Hepatocyte (in vitro differentiated cells): Measurements from ENCODE around the gene PRR12. TPM values are rescaled to one million over a fixed set of nuclear protein-coding genes. Genes with fewer than 3 reads are reported as not detected.
A peak's percentile ranks its signal among the peaks of the same experiment; 100 is the strongest.

Experiments used
- DNase-seq: peaks from one replicate; pipeline ENCODE4 v3.0.0-alpha.2; 2016; ENCODE audit warnings: low spot score
- H2AFZ ChIP-seq: fragments of 200-600 bp; sonication (generic); 2 replicates; pipeline ENCODE4 v1.6.0; 2016; ENCODE audit warnings: antibody characterized with exemption, mild to moderate bottlenecking
- H3K27ac ChIP-seq: fragments of 200-600 bp; sonication (generic); 2 replicates; pipeline ENCODE4 v1.5.1; 2016; ENCODE audit warnings: mild to moderate bottlenecking
- H3K27me3 ChIP-seq: fragments of 200-600 bp; sonication (generic); 2 replicates; pipeline ENCODE4 v1.6.1; 2016
- H3K36me3 ChIP-seq: fragments of 200-600 bp; sonication (generic); replicated peaks from 2 replicates; pipeline ENCODE4 v1.5.1; 2016; ENCODE audit warnings: low read depth; ENCODE audit not compliant: insufficient read depth
- H3K4me1 ChIP-seq: fragments of 200-600 bp; sonication (generic); 2 replicates; pipeline ENCODE4 v1.5.1; 2016; ENCODE audit warnings: mild to moderate bottlenecking, moderate library complexity; ENCODE audit not compliant: insufficient read depth
- H3K4me2 ChIP-seq: fragments of 200-600 bp; sonication (generic); 2 replicates; pipeline ENCODE4 v1.6.0; 2016
- H3K4me3 ChIP-seq: fragments of 200-600 bp; sonication (generic); 2 replicates; pipeline ENCODE4 v1.5.1; 2016; ENCODE audit warnings: mild to moderate bottlenecking
- H3K79me2 ChIP-seq: fragments of 200-600 bp; sonication (generic); 2 replicates; pipeline ENCODE4 v1.6.0; 2017; ENCODE audit warnings: mild to moderate bottlenecking
- H3K9me2 ChIP-seq: fragments of 200-600 bp; sonication (generic); replicated peaks from 2 replicates; pipeline ENCODE4 v1.6.0; 2017; ENCODE audit warnings: mild to moderate bottlenecking; ENCODE audit not compliant: insufficient read depth
- H3K9me3 ChIP-seq: fragments of 200-600 bp; sonication (generic); 2 replicates; pipeline ENCODE4 v1.5.1; 2016; ENCODE audit warnings: low read depth, mild to moderate bottlenecking
- H4K20me1 ChIP-seq: fragments of 200-600 bp; sonication (generic); 2 replicates; pipeline ENCODE4 v1.6.0; 2016; ENCODE audit warnings: mild to moderate bottlenecking; ENCODE audit not compliant: insufficient read depth, poor library complexity, severe bottlenecking
- CTCF ChIP-seq: fragments of 200-600 bp; sonication (generic); IDR thresholded peaks from 2 replicates; pipeline ENCODE4 v1.5.1; 2016; ENCODE audit warnings: antibody characterized with exemption, mild to moderate bottlenecking; ENCODE audit not compliant: poor library complexity
- EZH2 ChIP-seq: fragments of 200-600 bp; sonication (generic); IDR thresholded peaks from 2 replicates; pipeline ENCODE4 v1.6.1; 2016; ENCODE audit warnings: antibody characterized with exemption, mild to moderate bottlenecking, borderline replicate concordance
- EZH2phosphoT487 ChIP-seq: fragments of 200-600 bp; sonication (generic); IDR thresholded peaks from one replicate; pipeline ENCODE4 v1.6.1; 2018; ENCODE audit warnings: antibody characterized with exemption, mild to moderate bottlenecking, low read depth, moderate library complexity; ENCODE audit not compliant: unreplicated experiment, severe bottlenecking
- WGBS: methylation state at CpG from one replicate; pipeline ENCODE4 v1.1.6; 2016; ENCODE audit warnings: low lambda C conversion rate; ENCODE audit errors: missing lambda C conversion rate; 5-methylcytosine and 5-hydroxymethylcytosine counted together
- polyA plus RNA-seq: library from polyadenylated mRNA; unstranded; fragments of >200 nt; fragmentation: Nextera tagmentation; extraction: Ambion mirVana; gene quantifications from 2 replicates; pipeline ENCODE4 v1.2.1, GENCODE V29; 2016
- total RNA-seq: library from RNA; depleted of rRNA; stranded (reverse); fragments of >200 nt; gene quantifications from 2 replicates; pipeline ENCODE4 v1.2.3, GENCODE V29; 2014

Gene PRR12
- total and polyA plus RNA-seq, 2 experiments from 2014 or later: 2.7 to 3.7 TPM

DNA sequence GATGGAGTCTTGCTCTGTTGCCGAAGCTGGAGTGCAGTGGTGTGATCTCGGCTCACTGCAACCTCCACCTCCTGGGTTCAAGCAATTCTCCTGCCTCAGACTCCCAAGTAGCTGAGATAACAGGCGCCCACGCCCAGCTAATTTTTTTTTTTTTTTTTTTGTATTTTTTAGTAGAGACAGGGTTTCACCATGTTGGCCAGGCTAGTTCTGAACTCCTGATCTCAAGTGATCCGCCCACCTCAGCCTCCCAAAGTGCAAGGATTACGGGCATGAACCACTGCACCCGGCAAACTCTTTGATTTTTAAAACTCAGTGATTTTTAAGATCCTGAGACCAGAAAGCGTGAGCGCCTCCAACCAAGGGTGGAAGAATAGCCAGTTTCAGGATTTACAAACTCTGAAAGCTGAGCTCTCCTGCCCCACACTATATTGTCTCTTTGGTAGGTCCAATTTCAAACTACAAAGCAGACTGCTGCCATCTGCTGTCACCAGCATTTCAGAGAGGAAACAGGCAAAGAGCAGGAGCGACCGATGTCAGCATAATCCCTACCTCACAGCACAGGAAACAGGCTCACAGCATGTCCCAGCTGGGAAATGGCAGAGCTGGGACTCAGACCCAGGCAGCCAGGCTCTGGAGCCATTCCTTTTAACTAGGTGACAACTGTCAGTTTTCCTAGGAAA, 19.8 kb upstream of the PRR12 start:
- Histone ChIP-seq H3K4me3 (no peak overlapping the region), H3K9me3 (no peaks in the 10 kb centered on the region), H3K27ac (peak overlapping the region; percentile 48), H4K20me1 (peaks cover 10% of the 10 kb centered on the region), H3K79me2 (peaks cover 76% of the 10 kb centered on the region), H3K4me1 (peaks cover 25% of the 10 kb centered on the region), H3K9me2 (no peaks in the 10 kb centered on the region), H2AFZ (no peak overlapping the region), H3K4me2 (no peak overlapping the region), H3K36me3 (no peaks in the 10 kb centered on the region), H3K27me3 (no peaks in the 10 kb centered on the region)
- TF ChIP-seq EZH2phosphoT487: no peak
- TF ChIP-seq EZH2: no peak
- peak; percentile 35 for TF ChIP-seq CTCF
- peak; percentile 43 for DNase-seq
- WGBS: 70% methylated on average over 10 of the region's 11 CpGs

- DNase-seq: no peak
- H3K79me2 ChIP-seq: peaks cover 78% of the 10 kb centered on the region
- no peaks in the 10 kb centered on the region for H3K9me3 ChIP-seq
- no peak overlapping the region for H3K27ac ChIP-seq
- peaks cover 18% of the 10 kb centered on the region for H3K4me1 ChIP-seq
- H3K4me3 ChIP-seq: no peak overlapping the region
- 97% methylated on average over 7 of the region's 7 CpGs for WGBS
- no peaks in the 10 kb centered on the region for H3K27me3 ChIP-seq
- TF ChIP-seq CTCF: no peak
- TF ChIP-seq EZH2: no peak
- TF ChIP-seq EZH2phosphoT487: no peak
- no peaks in the 10 kb centered on the region for H3K9me2 ChIP-seq
- H3K4me2 ChIP-seq: no peak overlapping the region
- H4K20me1 ChIP-seq: peaks cover 4% of the 10 kb centered on the region
- no peaks in the 10 kb centered on the region for H3K36me3 ChIP-seq
- no peak overlapping the region for H2AFZ ChIP-seq
Measured at GRCh38 chr19:49573009-49573408, 18.0 kb upstream of the PRR12 start.

DNA sequence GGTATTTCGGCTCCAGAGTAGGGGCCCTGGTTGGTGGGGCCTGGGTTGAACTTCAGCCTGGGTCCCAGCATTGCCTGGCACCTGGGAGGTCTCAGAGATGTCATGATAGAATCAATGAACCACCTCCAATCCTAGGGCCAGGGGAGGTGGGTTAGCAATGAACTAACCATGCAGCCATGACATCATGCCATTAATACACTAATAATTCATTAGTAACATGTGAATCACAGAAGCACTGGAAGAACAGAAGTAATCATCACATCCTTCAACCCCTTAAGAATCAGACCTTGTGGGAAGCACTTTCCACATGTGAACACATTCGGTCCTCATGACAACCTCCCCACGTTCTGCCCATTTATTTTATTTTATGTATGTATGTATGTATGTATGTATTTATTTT, 17.6 kb upstream of the PRR12 start:
- H3K9me3 ChIP-seq: no peaks in the 10 kb centered on the region
- no peaks in the 10 kb centered on the region for H3K27me3 ChIP-seq
- H3K79me2 ChIP-seq: peaks cover 78% of the 10 kb centered on the region
- no peaks in the 10 kb centered on the region for H3K36me3 ChIP-seq
- TF ChIP-seq EZH2 (no peak), CTCF (no peak), EZH2phosphoT487 (no peak)
- H4K20me1 ChIP-seq: peaks cover 4% of the 10 kb centered on the region
- H3K27ac ChIP-seq: no peak overlapping the region
- no peak for DNase-seq
- no peak overlapping the region for H2AFZ ChIP-seq
- peaks cover 14% of the 10 kb centered on the region for H3K4me1 ChIP-seq
- no peaks in the 10 kb centered on the region for H3K9me2 ChIP-seq
- no peak overlapping the region for H3K4me3 ChIP-seq
- H3K4me2 ChIP-seq: no peak overlapping the region
- WGBS: 95% methylated on average over 3 of the region's 3 CpGs
